Loucy (cell line): ENCODE results near the gene ZNF605.

Source experiments
- H2AFZ ChIP-seq: fragments of 200-600 bp; sonication (generic); 2 replicates; pipeline ENCODE4 v1.6.0; 2016; ENCODE audit warnings: antibody characterized with exemption, mild to moderate bottlenecking, low read length, moderate library complexity
- H3F3A ChIP-seq: fragments of 200-600 bp; 2 replicates; pipeline ENCODE4 v1.6.0; 2016; ENCODE audit warnings: antibody characterized with exemption, low read depth, mild to moderate bottlenecking
- H3K27me3 ChIP-seq: fragments of 200-600 bp; sonication (generic); 2 replicates; pipeline ENCODE4 v1.6.1; 2014; ENCODE audit warnings: low read length, mild to moderate bottlenecking; ENCODE audit not compliant: insufficient read depth, poor library complexity, severe bottlenecking
- H3K36me3 ChIP-seq: fragments of 200-600 bp; sonication (generic); 2 replicates; pipeline ENCODE4 v1.6.1; 2016; ENCODE audit warnings: low read length; ENCODE audit not compliant: insufficient read depth
- H3K4me1 ChIP-seq: fragments of 200-600 bp; sonication (generic); 2 replicates; pipeline ENCODE4 v1.5.1; 2014; ENCODE audit warnings: low read length, mild to moderate bottlenecking; ENCODE audit not compliant: insufficient read depth, poor library complexity, severe bottlenecking
- H3K4me2 ChIP-seq: fragments of 200-600 bp; sonication (generic); 2 replicates; pipeline ENCODE4 v1.6.0; 2014; ENCODE audit warnings: antibody characterized with exemption, low read length, low read depth, mild to moderate bottlenecking; ENCODE audit not compliant: poor library complexity, severe bottlenecking
- H3K4me3 ChIP-seq: fragments of 200-600 bp; sonication (generic); 2 replicates; pipeline ENCODE4 v1.5.1; 2014; ENCODE audit warnings: low read length, mild to moderate bottlenecking, mixed read lengths; ENCODE audit not compliant: poor library complexity, severe bottlenecking
- H3K79me2 ChIP-seq: fragments of 200-600 bp; sonication (generic); 2 replicates; pipeline ENCODE4 v1.6.1; 2014; ENCODE audit warnings: low read length; ENCODE audit not compliant: insufficient read depth
- H3K9ac ChIP-seq: fragments of 200-600 bp; sonication (generic); 2 replicates; pipeline ENCODE4 v1.6.0; 2014; ENCODE audit warnings: mild to moderate bottlenecking, low read depth, low read length, moderate library complexity; ENCODE audit not compliant: poor library complexity, severe bottlenecking
- H3K9me2 ChIP-seq: fragments of 200-600 bp; sonication (generic); replicated peaks from 2 replicates; pipeline ENCODE4 v1.6.1; 2016; ENCODE audit warnings: low read depth, low read length, mixed read lengths
- H3K9me3 ChIP-seq: fragments of 200-600 bp; sonication (generic); 2 replicates; pipeline ENCODE4 v1.6.1; 2014; ENCODE audit warnings: mild to moderate bottlenecking, antibody characterized with exemption, low read length, low read depth; ENCODE audit not compliant: insufficient read depth
- H4K20me1 ChIP-seq: fragments of 200-600 bp; sonication (generic); 2 replicates; pipeline ENCODE4 v1.6.0; 2014; ENCODE audit warnings: antibody characterized with exemption, low read length, mild to moderate bottlenecking; ENCODE audit not compliant: insufficient read depth, poor library complexity, severe bottlenecking
- CTCF ChIP-seq: fragments of 200-600 bp; sonication (generic); conservative IDR thresholded peaks from 2 replicates; pipeline ENCODE4 v1.5.1; 2014; ENCODE audit warnings: mild to moderate bottlenecking, antibody characterized with exemption, low read length
- EZH2phosphoT487 ChIP-seq: fragments of 200-600 bp; IDR thresholded peaks from 2 replicates; pipeline ENCODE4 v1.6.1; 2018; ENCODE audit warnings: antibody characterized with exemption, mild to moderate bottlenecking, moderate library complexity, borderline replicate concordance

Gene ZNF605

DNA sequence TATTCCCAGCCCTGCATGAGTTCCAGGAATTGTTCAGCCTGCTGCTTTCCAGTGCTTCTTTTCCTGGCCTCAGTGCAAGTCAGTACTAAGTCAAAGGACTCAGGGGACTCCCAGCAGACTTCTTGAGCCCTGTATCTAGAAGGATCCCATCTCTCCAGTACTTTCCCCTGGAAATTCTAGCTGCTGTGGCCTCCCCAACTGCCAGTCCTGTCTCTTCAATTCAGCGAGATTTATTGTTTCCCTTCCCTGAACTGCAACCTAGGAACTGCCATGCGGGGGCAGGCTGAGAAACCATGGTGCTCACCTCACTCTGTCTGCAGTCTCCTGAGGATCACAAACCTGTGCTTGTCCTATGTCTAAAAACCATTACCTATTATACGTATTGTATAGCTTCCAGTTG lies 31.8 kb downstream of the ZNF605 start:
- H3K9me3 ChIP-seq, result peaks cover 63% of the 10 kb centered on the region
- no peak overlapping the region for H2AFZ ChIP-seq
- no peaks in the 10 kb centered on the region for H3K9me2 ChIP-seq
- H3F3A ChIP-seq, result no peaks in the 10 kb centered on the region
- no peak for TF ChIP-seq CTCF
- TF ChIP-seq EZH2phosphoT487, result no peak
- no peaks in the 10 kb centered on the region for H4K20me1 ChIP-seq
- no peak overlapping the region for H3K4me3 ChIP-seq
- no peaks in the 10 kb centered on the region for H3K79me2 ChIP-seq
- no peaks in the 10 kb centered on the region for H3K36me3 ChIP-seq
- H3K27me3 ChIP-seq, result no peaks in the 10 kb centered on the region
- no peak overlapping the region for H3K9ac ChIP-seq
- no peak overlapping the region for H3K4me2 ChIP-seq
- no peaks in the 10 kb centered on the region for H3K4me1 ChIP-seq

GRCh38 chr12:132923356-132923909 lies 32.7 kb downstream of the ZNF605 start:
- no peak for TF ChIP-seq EZH2phosphoT487
- TF ChIP-seq CTCF, result no peak
- Histone ChIP-seq H3K27me3 (no peaks in the 10 kb centered on the region), H3F3A (no peaks in the 10 kb centered on the region), H3K4me1 (no peaks in the 10 kb centered on the region), H4K20me1 (no peaks in the 10 kb centered on the region), H3K79me2 (no peaks in the 10 kb centered on the region), H3K9ac (no peak overlapping the region), H3K36me3 (no peaks in the 10 kb centered on the region), H3K9me3 (peaks cover 64% of the 10 kb centered on the region), H3K4me2 (no peak overlapping the region), H3K4me3 (no peak overlapping the region), H3K9me2 (no peaks in the 10 kb centered on the region), H2AFZ (no peak overlapping the region)

DNA sequence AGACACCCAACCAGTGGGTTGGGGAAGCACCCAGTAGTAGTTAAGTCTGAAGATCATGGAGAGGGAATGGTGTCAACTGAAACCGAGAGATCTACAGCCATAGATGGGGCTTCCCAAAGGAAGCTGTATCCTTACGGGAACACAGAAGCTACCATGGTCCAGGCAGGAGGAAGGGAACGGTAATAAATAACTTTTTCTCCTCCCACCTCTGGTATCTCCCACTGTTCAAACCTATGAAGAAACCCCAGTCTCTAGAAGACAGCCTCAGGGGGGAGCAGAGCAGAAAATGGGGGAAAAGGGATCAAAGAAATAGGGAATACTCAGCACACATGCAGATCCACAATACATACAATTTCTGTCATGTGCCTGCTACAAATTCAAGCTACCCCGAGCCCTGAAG lies 33.4 kb downstream of the ZNF605 start:
- Histone ChIP-seq H3F3A (no peaks in the 10 kb centered on the region), H3K9ac (no peak overlapping the region), H3K27me3 (no peaks in the 10 kb centered on the region), H3K79me2 (no peaks in the 10 kb centered on the region), H4K20me1 (no peaks in the 10 kb centered on the region), H3K4me2 (no peak overlapping the region), H2AFZ (no peak overlapping the region), H3K9me3 (peaks cover 66% of the 10 kb centered on the region), H3K4me3 (no peak overlapping the region), H3K9me2 (no peaks in the 10 kb centered on the region), H3K4me1 (no peaks in the 10 kb centered on the region), H3K36me3 (no peaks in the 10 kb centered on the region)
- TF ChIP-seq EZH2phosphoT487, result no peak
- no peak for TF ChIP-seq CTCF
